Measurements from ENCODE around the gene GPSM1.
A peak's percentile ranks its signal among the peaks of the same experiment; 100 is the strongest.

The GPSM1 gene

DNA sequence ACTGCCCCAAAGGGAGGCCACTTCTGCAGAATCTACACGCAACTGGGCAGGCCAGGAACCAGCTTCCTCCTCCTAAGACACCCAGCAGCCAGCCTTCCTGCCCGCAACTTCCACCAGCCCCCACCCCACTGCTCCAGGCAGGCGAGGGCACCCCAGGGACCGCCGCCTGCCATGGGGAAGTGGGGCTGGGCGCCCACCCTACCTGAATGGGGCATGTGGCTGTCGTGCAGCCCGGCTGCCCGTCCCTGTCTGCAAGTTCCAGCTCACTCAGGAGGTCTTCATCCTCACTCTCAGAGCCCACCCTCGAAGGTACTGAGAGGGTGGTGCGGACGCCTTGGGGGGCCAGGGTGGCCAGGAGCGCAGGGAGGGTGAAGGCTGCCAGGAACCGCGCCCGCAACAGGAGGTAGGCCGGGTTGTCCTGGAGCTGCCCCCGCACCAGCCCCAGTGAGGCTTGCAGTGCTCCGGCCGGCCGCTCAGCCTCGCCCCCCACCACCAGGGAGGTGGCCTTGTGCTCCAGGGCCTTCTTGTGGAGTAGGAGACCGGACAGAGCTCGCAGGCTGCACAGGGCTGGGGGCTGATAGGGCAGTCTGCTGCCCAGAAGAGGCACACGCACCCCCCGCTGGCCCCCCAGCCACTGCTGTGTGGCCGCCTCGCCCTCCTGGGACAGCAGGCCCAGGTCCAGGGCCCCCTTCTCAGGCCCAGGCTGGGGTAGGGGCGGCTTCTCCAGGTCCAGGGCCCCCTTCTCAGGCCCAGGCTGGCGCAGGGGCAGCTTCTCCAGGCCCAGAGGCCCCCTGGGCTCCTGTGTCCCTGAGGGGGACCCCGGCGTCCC, 50.2 kb downstream of the GPSM1 start:
- DNase-seq = peak in 2 of 14 donors; percentile 10 to 28

- no peak for DNase-seq
Measured at GRCh38 chr9:136378170-136379002, 51.0 kb downstream of the GPSM1 start.

GRCh38 chr9:136379003-136379287, 51.6 kb downstream of the GPSM1 start:
- DNase-seq = no peak

- DNase-seq = no peak
Measured at GRCh38 chr9:136379401-136379800, 52.1 kb downstream of the GPSM1 start.

DNA sequence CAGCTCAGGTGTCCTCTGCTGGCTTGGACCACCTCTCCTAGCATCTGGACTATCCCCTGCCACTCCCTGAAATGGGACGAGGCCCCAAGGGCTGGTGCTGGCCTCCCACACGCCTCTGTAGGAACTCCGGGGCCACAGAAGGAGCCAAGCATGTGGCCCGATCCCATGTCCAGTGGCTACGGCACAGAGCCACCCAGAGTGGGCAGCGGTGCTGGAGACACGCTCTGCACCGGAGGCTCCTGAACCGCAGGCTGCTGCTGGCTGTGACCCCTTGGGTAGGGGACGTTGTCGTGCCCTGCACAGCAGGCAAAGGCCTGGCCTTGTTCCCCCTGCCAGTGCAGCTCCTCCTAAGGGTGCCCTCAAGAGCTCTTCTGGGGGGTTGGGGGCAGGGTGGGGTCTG, 52.6 kb downstream of the GPSM1 start:
- no peak for DNase-seq

DNA sequence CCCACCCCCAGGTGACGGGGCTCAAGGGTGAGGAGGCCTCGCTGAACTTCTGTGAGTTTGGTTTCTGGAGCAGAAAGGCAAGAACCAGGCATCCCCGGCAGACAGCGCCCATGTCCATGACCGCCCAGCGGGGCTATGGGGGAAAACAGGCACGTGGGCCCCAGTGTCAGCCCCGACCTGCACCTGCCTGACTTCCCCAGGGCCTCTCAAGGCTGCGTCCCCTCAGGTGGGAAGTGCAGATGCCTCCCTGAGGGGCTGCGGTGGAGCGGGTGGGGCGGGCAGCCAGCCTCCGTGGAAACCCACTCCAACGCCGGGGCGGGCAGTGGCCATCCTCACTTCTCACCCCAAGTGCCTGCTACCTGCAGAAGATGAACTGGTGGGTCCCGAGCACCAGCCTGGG, 53.0 kb downstream of the GPSM1 start:
- no peak for DNase-seq

DNA sequence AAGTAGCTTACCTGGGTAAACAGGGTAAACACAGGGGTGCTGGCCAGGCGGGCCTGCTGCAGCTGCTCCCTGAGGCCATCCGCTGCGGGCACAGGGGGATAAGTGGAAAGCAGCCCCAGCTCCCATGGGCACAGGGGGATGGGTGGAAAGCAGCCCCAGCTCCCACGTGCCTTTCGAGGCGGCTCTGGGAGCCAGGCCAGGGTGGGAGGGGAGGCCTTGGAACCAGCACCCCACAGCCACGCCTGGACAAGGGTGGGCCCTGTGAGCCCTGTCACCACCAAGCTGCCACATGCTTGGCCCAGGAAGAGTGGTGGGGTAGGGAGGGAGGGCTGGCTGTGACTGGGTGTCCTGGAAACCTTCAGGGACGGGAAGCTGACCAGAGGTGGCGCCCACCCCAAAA, 54.0 kb downstream of the GPSM1 start:
- peak in 3 of 14 donors; percentile 44 to 64 (median 46) for DNase-seq

DNA sequence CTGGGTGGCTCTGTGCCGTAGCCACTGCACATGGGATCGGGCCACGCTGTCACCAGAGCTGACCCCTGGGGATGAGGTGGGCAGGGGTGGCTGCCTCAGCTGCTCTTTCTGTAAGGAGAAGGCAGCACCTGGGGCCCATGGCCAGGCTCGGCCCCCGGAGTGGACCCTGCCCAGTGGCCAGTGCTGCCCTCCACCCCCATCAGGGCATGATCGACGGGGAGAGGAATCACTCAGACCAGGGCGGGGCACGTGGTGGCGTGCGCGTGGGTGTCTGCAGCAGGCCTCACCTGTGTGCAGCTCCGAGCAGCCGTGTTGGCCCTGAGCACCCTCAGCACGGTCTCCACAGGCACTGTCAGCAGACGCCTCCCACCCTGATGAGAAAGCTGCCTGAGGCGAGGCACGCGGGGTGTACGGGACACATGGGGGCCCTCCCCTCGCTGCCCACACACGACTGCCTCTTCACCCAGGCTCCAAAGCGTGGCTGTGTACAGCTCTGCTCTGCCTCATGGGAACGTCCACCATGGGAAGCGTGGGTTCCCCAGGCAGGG, 54.7 kb downstream of the GPSM1 start:
- DNase-seq = no peak

GRCh38 chr9:136383436-136383835, 56.1 kb downstream of the GPSM1 start:
- DNase-seq = no peak

GRCh38 chr9:136385015-136385414, 57.7 kb downstream of the GPSM1 start:
- DNase-seq = no peak

DNA sequence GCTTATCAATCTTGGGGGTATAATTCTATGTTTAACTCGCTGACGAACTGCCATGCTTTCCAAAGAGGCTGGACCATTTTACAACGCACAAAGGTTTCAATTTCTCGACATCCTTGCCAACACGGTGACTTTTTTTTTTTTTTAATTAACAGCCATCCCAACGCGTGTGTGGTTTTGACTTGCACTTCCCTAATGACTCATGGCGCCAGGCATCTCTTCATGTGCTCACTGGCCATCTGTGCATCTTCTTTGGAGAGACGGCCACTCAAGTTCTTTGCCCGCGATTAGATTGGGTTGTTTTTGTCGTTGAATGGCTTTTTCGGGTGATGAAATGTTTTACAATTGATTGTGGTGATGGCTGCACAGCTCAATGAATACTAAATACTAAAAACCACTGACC, 58.7 kb downstream of the GPSM1 start:
- DNase-seq = no peak

GRCh38 chr9:136387217-136387616, 59.9 kb downstream of the GPSM1 start:
- DNase-seq = no peak

GRCh38 chr9:136389396-136389795, 62.1 kb downstream of the GPSM1 start:
- no peak for DNase-seq

DNA sequence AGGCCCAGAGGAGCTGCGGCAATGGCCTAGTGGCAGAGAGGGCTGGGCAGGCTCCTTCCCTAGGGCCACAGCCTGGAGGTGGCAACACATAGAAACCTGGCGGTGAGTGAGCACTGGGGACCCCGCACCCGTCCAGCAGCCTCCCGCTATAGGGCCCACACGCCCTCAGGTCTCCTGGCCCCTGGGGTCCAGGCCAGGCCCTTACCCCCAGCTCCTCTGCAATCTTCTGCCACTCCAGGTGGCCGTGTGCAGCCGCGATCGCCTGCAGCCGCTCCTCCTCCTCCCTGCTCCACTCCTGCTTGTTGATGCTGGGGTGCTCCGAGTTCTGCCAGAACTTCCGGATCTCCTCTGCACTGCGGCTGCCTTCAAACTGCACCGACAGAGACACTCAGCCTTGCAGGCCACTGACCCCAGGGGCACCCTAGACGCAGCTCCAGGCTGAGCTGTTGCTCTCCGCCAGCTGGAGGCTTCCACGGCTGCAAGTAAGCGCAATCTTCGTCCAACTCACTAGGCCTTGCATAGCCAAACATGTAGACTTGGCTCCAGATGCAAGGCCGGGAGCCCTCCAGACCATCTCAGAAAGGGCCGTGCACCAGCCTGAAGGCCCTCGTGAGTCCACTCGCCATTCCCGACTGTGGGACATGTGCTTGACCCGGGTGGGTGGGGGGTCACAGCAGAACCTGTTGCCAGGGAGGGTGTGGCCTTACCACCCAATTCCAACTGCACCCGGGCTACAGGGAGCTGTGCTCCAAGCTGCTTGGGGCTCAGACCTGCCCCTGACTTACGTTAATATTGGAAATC, 64.6 kb downstream of the GPSM1 start:
- DNase-seq = no peak

GRCh38 chr9:136392538-136393449, 65.5 kb downstream of the GPSM1 start:
- DNase-seq = no peak

DNA sequence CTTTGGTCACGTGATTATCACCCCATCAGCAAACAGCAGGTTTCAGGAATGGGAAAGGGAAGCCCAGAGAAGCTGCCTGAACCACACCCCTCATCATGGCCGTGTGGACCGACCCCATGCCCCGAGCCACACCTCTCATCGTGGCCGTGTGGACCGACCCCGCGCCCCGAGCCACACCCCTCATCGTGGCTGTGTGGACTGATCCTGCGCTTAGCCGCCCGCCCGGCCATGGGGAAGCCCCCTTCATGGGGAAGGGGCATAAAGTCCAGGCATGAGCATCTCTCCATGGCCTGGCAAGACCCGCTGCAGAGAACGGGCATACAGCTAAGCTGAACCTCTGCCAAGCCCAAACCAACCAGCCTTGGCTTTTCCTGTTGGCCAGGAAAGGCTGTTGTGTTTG, 66.2 kb downstream of the GPSM1 start:
- DNase-seq = no peak

GRCh38 chr9:136394312-136395019, 67.1 kb downstream of the GPSM1 start:
- no peak for DNase-seq

DNA sequence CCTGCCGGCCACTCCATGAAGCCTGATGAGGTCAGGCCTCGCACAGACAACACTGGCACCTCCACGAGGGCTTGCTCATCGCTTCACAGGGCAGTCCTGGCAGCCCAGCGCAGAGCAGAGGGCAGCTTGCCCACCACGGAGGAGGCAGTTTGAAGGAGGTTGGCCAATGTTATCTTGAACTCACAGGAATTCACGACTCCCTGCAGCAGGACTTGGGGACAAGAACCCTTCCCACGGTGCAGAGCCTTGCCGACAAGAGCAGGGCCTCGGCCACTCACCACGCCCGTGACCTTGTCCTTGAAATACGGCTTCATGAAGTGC, 67.6 kb downstream of the GPSM1 start:
- no peak for DNase-seq

DNA sequence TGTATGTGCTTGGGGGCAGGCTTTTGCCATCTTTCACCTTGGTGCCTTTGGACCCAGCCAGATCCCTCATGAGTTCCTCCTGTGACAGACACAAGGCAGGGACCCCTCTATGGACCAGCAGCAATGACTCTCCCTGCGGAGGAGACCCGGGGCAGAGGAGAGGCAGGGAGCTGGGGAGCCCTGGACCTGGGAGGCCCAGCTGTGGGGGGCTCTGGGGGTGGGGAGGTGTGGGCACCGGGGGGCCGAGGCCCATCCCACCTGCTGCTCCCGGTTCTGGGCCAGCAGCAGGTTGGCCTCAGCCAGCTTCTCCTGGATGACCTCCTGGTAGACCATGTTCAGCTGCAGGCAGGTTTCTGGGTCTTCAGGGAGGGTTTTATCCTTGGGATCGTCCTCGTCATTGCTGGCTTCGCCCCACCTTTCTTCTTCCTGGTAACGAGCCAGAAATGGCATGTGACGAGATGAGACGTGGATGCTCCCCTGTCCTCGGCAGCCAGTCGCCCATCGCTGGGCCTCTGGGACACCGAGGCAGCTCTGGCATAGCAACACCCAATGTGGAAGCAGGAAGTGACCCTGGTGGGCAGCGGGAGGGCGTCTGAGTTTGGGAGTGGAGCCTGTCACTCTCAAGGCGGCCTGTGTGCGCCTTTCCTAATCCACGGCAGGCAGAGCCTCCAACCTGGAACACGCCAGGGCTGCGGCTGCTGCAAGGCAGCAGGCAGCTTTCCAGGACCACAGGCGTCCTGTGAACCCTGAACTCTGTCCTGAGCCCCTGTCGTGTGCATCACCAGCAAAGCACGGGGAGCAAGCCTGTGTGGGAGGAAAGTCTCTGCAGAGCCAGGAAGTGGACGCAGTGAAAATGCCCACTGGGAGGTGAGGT, 68.2 kb downstream of the GPSM1 start:
- no peak for DNase-seq

- DNase-seq = no peak
Measured at GRCh38 chr9:136396219-136396515, 68.8 kb downstream of the GPSM1 start.

Data from C1 segment of cervical spinal cord (tissue), 14 donors.